Measurements from ENCODE around the gene B4GALNT4.

B4GALNT4 gene

DNA sequence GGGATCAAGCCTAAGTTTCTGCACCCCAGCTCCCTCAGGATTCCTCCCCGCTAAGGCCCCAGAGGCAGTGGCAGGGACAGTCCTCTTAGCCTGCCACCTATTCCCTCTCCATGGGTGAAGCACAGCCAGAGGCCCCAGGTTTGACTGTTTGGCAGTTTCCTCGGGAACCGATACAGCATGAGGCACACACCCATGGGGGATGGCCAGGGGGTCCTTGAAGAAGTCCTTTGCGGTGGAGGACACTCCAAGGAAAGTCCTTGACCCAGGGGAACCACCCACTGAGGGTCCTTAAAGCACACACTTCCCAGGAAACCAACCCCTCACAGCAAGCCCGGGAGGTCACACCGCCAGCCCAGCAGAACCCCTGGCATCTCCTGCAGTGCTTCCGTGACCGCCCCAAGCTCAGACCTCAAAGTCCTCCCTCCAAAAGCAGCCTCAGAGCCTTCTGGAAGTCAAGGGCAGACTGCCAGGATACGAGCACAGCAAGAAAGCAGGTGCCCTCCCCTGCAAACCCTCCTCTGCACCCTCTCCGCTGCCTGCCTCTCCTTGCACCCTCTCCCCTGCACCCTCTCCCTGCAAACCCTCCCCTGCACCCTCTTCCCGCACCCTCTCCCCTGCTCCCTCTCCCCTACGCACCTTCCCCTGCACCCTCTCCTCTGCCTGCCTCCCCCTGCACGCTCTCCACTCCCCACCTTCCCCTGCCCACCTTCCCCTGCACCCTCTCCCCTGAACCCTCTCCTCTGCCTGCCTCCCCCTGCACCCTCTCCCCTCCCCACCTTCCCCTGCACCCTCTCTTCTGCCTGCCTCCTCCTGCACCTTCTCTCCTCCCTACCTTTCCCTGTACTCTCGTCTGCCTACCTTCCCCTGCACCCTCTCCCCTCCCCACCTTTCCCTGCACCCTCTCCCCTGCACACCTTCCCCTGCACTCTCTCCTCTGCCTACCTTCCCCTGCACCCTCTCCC, 44.1 kb downstream of the B4GALNT4 start:
- no peak for DNase-seq (ENCODE audit: extremely low spot score)
- ChIA-PET CTCF (no interaction called here), POLR2A (no interaction called here)
- TF ChIP-seq, protein P1, sequence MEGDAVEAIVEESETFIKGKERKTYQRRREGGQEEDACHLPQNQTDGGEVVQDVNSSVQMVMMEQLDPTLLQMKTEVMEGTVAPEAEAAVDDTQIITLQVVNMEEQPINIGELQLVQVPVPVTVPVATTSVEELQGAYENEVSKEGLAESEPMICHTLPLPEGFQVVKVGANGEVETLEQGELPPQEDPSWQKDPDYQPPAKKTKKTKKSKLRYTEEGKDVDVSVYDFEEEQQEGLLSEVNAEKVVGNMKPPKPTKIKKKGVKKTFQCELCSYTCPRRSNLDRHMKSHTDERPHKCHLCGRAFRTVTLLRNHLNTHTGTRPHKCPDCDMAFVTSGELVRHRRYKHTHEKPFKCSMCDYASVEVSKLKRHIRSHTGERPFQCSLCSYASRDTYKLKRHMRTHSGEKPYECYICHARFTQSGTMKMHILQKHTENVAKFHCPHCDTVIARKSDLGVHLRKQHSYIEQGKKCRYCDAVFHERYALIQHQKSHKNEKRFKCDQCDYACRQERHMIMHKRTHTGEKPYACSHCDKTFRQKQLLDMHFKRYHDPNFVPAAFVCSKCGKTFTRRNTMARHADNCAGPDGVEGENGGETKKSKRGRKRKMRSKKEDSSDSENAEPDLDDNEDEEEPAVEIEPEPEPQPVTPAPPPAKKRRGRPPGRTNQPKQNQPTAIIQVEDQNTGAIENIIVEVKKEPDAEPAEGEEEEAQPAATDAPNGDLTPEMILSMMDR (IDR thresholded peaks at IDR 0.05; ENCODE audit: control extremely low read depth, extremely low read depth, low read depth, missing control alignments) = no peak

DNA sequence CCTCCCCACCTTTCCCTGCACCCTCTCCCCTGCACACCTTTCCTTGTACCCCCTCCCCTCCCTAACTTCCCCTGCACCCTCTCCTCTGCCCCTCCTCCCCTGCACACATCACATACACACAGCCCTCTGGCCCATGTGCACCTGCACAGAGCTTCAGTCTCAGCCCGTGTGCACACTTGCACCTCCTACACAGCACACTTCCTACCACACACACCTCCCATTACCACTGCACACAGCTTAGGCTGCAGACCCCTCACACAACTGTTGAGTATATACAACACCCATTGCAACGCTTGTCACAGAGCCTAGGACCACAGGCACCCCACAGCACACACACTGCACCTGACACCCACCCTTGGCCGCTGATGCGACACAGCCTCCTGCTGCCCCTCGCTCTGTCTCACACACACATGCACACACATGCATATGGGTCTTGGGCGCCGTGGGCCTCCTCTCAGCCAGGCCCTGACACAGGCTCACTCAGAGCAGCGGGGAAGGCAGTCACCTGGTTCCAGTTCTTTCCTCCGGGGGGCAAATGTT, 45.1 kb downstream of the B4GALNT4 start:
- ChIA-PET CTCF (no interaction called here), POLR2A (no interaction called here)
- no peak for DNase-seq (ENCODE audit: extremely low spot score)
- TF ChIP-seq, protein P1 (IDR thresholded peaks at IDR 0.05; ENCODE audit: control extremely low read depth, extremely low read depth, low read depth, missing control alignments) = no peak

DNA sequence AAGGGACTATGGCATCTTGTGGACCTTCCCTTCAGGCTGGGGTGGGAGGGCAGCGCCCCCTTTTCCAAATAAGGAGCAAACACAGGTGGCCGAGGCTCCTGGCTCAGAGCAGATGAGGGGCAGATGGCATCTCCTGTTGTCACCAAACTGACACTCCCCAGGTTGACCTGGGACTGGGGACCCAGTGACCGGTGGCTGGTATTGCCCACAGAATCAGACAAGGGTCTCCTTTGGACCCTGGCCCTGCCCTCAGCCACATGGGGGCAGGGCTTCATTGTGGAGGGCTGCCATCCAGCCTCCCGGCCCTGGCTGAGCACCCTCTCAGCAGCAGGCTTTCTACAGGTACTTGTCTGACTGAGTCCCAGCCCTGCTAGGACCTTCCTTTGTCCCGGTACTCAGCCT, 46.3 kb downstream of the B4GALNT4 start:
- TF ChIP-seq, protein P1 (IDR thresholded peaks at IDR 0.05; ENCODE audit: control extremely low read depth, extremely low read depth, low read depth, missing control alignments) = no peak
- CTCF ChIA-PET = no interaction called here
- POLR2A ChIA-PET = no interaction called here
- no peak for DNase-seq (ENCODE audit: extremely low spot score)

DNA sequence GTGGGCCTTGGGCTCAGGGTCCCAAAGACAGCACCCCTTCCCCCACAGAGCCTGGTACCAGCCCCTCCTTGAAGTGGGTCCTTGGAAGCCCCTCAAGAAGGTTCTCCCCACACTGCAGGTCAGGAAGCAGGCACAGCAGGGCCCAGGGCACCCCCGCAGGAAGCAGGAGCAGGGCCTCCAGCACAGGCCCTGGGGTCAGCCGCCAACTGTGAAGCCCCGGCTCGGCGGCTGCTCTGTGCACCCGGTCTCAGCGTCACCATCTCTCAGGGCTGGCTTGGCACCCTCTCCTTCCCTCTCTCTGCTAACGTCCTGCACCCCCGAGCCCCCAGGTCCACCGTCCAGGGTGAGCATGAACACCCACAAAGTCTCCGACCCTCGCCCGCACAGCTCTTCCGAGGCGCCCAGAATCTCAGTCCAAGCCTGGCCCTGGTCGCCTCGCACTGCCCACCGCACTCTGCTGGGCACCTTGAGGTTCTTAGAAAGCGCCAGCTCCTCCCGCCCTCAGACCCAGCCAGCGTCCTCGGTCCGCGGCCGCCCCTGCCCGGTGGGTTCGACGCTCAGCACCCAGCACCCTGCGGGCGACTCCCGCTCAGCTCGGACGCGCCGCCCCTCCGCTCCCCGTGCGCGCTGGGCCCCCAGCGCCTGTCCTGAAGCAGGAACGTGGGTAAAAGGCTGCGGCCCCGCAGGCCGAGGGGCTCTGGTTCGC, 46.9 kb downstream of the B4GALNT4 start:
- no peak for DNase-seq (ENCODE audit: extremely low spot score)
- TF ChIP-seq, protein P1 (IDR thresholded peaks at IDR 0.05; ENCODE audit: control extremely low read depth, extremely low read depth, low read depth, missing control alignments) = no peak
- POLR2A ChIA-PET = no interaction called here
- CTCF ChIA-PET = interaction anchor here (1.5 kb wide), 1 partner anchor 103 kb away, joined by 4 read pairs; no protein-coding TSS in a partner anchor

DNA sequence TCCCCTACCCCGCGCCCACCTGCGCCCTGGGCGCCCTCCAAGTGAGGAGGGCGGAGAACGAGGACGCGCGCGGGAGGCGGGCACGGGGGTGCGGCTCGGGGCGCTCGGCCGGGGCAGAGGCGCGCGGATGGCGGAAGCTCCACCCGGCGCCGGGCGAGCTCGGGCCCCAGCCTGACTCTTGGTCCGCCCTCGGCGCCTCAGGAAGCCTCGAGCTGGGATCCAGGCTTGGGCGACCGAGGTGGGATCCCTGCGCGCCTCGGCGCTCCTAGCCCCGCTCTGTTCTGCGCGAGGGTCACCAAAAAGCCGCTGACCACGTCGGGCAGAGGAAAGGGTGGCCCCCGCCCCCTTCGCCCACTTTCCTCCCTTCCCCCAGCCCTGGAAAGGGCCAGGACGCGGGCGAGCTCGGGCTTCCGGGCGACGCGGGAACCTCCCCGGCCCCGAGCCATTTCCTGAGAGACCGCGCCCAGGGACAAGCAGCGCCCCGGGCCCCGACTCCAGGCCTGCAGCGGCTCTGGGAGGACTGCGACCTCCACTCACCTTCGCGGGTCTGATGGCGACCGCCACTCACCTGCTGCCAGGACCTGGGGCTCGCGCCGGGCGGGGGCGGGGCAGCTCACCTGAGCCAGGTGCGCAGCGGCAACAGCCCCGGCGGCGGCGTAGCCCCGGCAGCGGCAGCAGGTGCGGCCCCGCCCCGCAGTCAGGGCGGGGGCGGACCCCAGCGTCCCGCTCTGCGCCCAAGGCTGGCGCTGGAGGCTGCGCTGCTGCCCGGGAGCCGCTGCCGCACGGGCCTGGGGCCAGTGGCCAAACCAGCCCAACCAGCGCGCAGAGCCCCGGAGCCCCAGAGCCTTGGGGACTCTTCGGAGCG, 47.7 kb downstream of the B4GALNT4 start:
- DNase-seq (ENCODE audit: extremely low spot score) = no peak
- CTCF ChIA-PET = interaction anchor here (1.5 kb wide), 1 partner anchor 102 kb away, joined by 4 read pairs; no protein-coding TSS in a partner anchor
- POLR2A ChIA-PET = no interaction called here
- TF ChIP-seq, protein P1 (IDR thresholded peaks at IDR 0.05; ENCODE audit: control extremely low read depth, extremely low read depth, low read depth, missing control alignments) = no peak

All from GM10248 (cell line).